Vagina (tissue), 2 donors: ENCODE measurements around the gene ALAD.

Experiments
- CTCF ChIP-seq, 3 experiments: fragments of 450-650 bp in 2 of 3; fragments of 200-600 bp in 1 of 3; sonication (generic) in 1 of 3; IDR thresholded peaks; one replicate each; pipeline ENCODE4 v1.5.1; 2017 to 2019; ENCODE audit warnings: antibody characterized with exemption in 3 of 3, mild to moderate bottlenecking in 2 of 3, moderate library complexity in 2 of 3
- POLR2A ChIP-seq, 2 donors: fragments of 450-650 bp; IDR thresholded peaks; one replicate each; pipeline ENCODE4 v1.6.1; 2017; ENCODE audit warnings: antibody characterized with exemption in 2 of 2, mild to moderate bottlenecking in 2 of 2, moderate library complexity in 2 of 2

- TF ChIP-seq POLR2A (IDR thresholded peaks at IDR 0.05) (no peak), CTCF (IDR thresholded peaks at IDR 0.05) (no peak)
These were observed 13.4 kb downstream of the ALAD start for GRCh38 chr9:113387560-113388230.
